NCI-H345 treated with DMSO at 0.1 percent for 48 hours (cell line): Measurements from ENCODE around the gene SLA2.
A peak's percentile ranks its signal among the peaks of the same experiment; 100 is the strongest.
"Not testable (repeated sequence)": the region's sequence is repeated elsewhere in the genome, so short reads cannot be mapped to it uniquely, and the experiment has no call there.

ENCODE experiments used
- DNase-seq: peaks from one replicate; lab custom pipeline; 2025; ENCODE audit not compliant: unreplicated experiment; lab: John Stamatoyannopoulos, UW

The SLA2 gene

GRCh38 chr20:36611625-36612024 lies 34.4 kb downstream of the SLA2 start:
- no peak for DNase-seq

GRCh38 chr20:36608388-36608728 lies 37.6 kb downstream of the SLA2 start:
- DNase-seq = not testable (repeated sequence)

- DNase-seq = no peak
Measured at GRCh38 chr20:36607586-36608387, 38.2 kb downstream of the SLA2 start.

GRCh38 chr20:36606158-36607066 lies 39.6 kb downstream of the SLA2 start:
- no peak for DNase-seq

- DNase-seq = peak; percentile 97
Measured at GRCh38 chr20:36605399-36606157, 40.4 kb downstream of the SLA2 start, which contains the start of gene RAB5IF. Gene RAB5IF (plus strand): TSS chr20:36605779. CDS start chr20:36605952, 173 bp downstream.

- DNase-seq = no peak
Measured at GRCh38 chr20:36604952-36605398, 41.0 kb downstream of the SLA2 start.

- DNase-seq = no peak
Measured at GRCh38 chr20:36601540-36601939, 44.5 kb downstream of the SLA2 start.

- no peak for DNase-seq
Measured at GRCh38 chr20:36599912-36600345, 46.1 kb downstream of the SLA2 start.

- DNase-seq = no peak
Measured at GRCh38 chr20:36593347-36593929, 52.6 kb downstream of the SLA2 start.

- no peak for DNase-seq
Measured at GRCh38 chr20:36591854-36592641, 53.9 kb downstream of the SLA2 start.

GRCh38 chr20:36591281-36591680 lies 54.7 kb downstream of the SLA2 start:
- no peak for DNase-seq

- no peak for DNase-seq
Measured at GRCh38 chr20:36587388-36588070, 58.5 kb downstream of the SLA2 start.

GRCh38 chr20:36585410-36586125 lies 60.4 kb downstream of the SLA2 start:
- DNase-seq = peak; percentile 97

- DNase-seq = no peak
Measured at GRCh38 chr20:36584018-36584481, 61.9 kb downstream of the SLA2 start.

GRCh38 chr20:36582821-36583220 lies 63.2 kb downstream of the SLA2 start:
- DNase-seq = no peak

- no peak for DNase-seq
Measured at GRCh38 chr20:36582322-36582721, 63.7 kb downstream of the SLA2 start.

- DNase-seq = no peak
Measured at GRCh38 chr20:36579996-36580545, 65.9 kb downstream of the SLA2 start.

GRCh38 chr20:36578356-36579041 lies 67.5 kb downstream of the SLA2 start:
- no peak for DNase-seq
